SU-DHL-6 (cell line): ENCODE data around the gene RAPGEF3.

ENCODE experiments used
- CTCF ChIP-seq: fragments of 200-600 bp; sonication (generic); IDR thresholded peaks from one replicate; pipeline ENCODE4 v1.5.1; 2017; ENCODE audit warnings: antibody characterized with exemption, mild to moderate bottlenecking, low read length, moderate library complexity; ENCODE audit not compliant: insufficient read depth, poor library complexity, severe bottlenecking
- EZH2phosphoT487 ChIP-seq: fragments of 200-600 bp; sonication (generic), shearing (Covaris generic); conservative IDR thresholded peaks from 2 replicates; pipeline ENCODE4 v1.6.1; 2018; ENCODE audit warnings: mild to moderate bottlenecking, antibody characterized with exemption, low read length, moderate library complexity, mixed read lengths

GRCh38 chr12:47732504-47732903, 26.2 kb downstream of the RAPGEF3 start:
- TF ChIP-seq CTCF (no peak), EZH2phosphoT487 (no peak)
